Measurements from ENCODE around the gene CLK2. TPM values are rescaled to one million over a fixed set of nuclear protein-coding genes. Genes with fewer than 3 reads are reported as not detected.

CLK2 gene
- total and polyA plus RNA-seq, 2 of the 13 experiments (the other 11 are each of a cell fraction or from before 2014, with no cell fraction given), result 20.1 to 73.5 TPM

GRCh38 chr1:155242805-155243358, 30.4 kb downstream of the CLK2 start:
- FAIRE-seq (no peak), DNase-seq (ENCODE audit: low spot score) (no peak), ATAC-seq (no peak)
- Histone ChIP-seq H3K27me3 (ENCODE audit: control insufficient read depth in 1 of 2, insufficient read depth in 2 of 2, low read length in 2 of 2) (no peaks in the 10 kb centered on the region), H3K27ac (ENCODE audit: extremely low read length, insufficient read depth, low read length) (no peak overlapping the region), H4K20me1 (ENCODE audit: insufficient read depth, low read length) (no peaks in the 10 kb centered on the region), H3K9ac (ENCODE audit: insufficient read depth, low read depth, low read length) (no peak overlapping the region), H3K4me2 (ENCODE audit: low read depth, low read length) (no peak overlapping the region), H3K4me3 (replicated peaks in 1 of 3; ENCODE audit: insufficient read depth in 1 of 3, low read depth in 2 of 3, low read length in 3 of 3) (no peak overlapping the region), H2AFZ (ENCODE audit: low read length) (no peak overlapping the region), H3K9me3 (ENCODE audit: low read length) (no peaks in the 10 kb centered on the region), H3K36me3 (replicated peaks in 1 of 2; ENCODE audit: control insufficient read depth in 1 of 2, insufficient read depth in 2 of 2, low read length in 2 of 2) (peaks cover 3 to 7% of the 10 kb centered on the region in 2 experiments; a peak in 2 of 5 replicates), H3K79me2 (ENCODE audit: insufficient read depth, low read length) (no peaks in the 10 kb centered on the region), H3K4me1 (ENCODE audit: insufficient read depth, low read length) (peaks cover 15% of the 10 kb centered on the region)
- WGBS (ENCODE audit: low lambda C conversion rate), result 60% methylated on average over 3 of the region's 3 CpGs
- ChIA-PET POLR2A (no interaction called here), CTCF (ENCODE audit: low intra/inter-chr PET ratio, low total read pairs) (no interaction called here)
- no peak for TF ChIP-seq KAT8 (CRISPR knock-in tag; IDR thresholded peaks at IDR 0.05)
- TF ChIP-seq HOXA5 (CRISPR knock-in tag; IDR thresholded peaks at IDR 0.05), result no peak
- TF ChIP-seq WIZ (CRISPR knock-in tag; IDR thresholded peaks at IDR 0.05), result no peak
- no peak for TF ChIP-seq ZNF142 (CRISPR knock-in tag; IDR thresholded peaks at IDR 0.05)
- TF ChIP-seq ZNF274 (CRISPR knock-in tag; IDR thresholded peaks at IDR 0.05), result no peak
- TF ChIP-seq ZNF510 (CRISPR knock-in tag; IDR thresholded peaks at IDR 0.05; ENCODE audit: low read depth), result no peak
- TF ChIP-seq IRF9 (CRISPR knock-in tag; IDR thresholded peaks at IDR 0.05; ENCODE audit: borderline replicate concordance), result no peak
- TF ChIP-seq ZNF639 (CRISPR knock-in tag; conservative IDR thresholded peaks at IDR 0.05), result no peak
- no peak for TF ChIP-seq ZNF335 (CRISPR knock-in tag; IDR thresholded peaks at IDR 0.05)
- TF ChIP-seq ZNF496 (CRISPR knock-in tag; IDR thresholded peaks at IDR 0.05; ENCODE audit: insufficient replicate concordance), result no peak
- no peak for TF ChIP-seq TEF (CRISPR knock-in tag; IDR thresholded peaks at IDR 0.05)
- TF ChIP-seq ZUFSP (CRISPR knock-in tag; IDR thresholded peaks at IDR 0.05; ENCODE audit: borderline replicate concordance), result no peak
- intact Hi-C loops (cut with micrococcal nuclease; ENCODE audit: unreplicated experiment), result no loop called here
- BruUV-seq (replicated peaks), result no TSS peak
- in situ Hi-C loops (cut with HindIII; ENCODE audit: extremely low pct_ligation_motif_present, low pct_unique_long_range_greater_than_20kb), result loop anchor here (10.0 kb wide), 1 partner anchor 352 kb away; no protein-coding TSS in a partner anchor

Data from HepG2 (cell line).